NCI-H1694 (cell line): ENCODE measurements around the gene WEE2.

Experiments used
- DNase-seq: peaks from one replicate; lab custom pipeline; 2025; lab: John Stamatoyannopoulos, UW

Gene WEE2

DNA sequence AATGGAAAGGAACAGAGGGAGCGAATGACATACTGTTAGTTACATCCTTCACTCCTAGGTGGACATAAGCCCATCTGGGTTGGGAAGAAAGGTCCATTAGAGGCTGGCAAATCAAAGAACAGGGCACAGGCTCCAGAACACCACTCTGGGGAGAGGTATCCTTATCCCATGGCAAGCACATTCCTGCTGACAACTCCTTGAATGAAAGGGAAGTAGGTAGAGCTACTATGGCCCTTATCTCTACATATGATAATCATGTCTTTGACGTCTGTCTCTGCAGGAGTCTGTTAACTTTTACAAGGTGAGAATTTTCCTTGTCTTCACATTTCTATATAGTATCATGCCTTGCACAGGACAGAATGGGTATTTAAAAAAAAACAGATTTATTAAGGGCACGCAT lies 16.6 kb upstream of the WEE2 start:
- DNase-seq = no peak

DNA sequence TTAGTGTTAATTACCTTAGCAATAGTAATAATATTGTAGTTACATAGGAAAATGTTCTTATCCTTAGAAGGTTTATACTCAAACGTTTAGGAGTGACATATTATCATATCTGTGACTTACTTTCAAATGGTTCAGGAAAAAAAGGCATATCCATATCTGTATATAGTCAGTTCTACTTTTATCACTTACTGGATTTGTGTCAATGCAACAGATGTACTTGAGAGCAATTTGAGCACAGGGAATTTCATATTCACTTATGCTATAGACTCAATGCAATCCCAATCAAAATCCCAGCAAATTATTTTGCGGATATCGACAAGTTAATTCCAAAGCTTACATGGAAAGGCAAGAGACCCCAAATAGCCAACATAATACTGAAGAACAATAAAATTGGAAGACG lies 16.2 kb upstream of the WEE2 start:
- no peak for DNase-seq

DNA sequence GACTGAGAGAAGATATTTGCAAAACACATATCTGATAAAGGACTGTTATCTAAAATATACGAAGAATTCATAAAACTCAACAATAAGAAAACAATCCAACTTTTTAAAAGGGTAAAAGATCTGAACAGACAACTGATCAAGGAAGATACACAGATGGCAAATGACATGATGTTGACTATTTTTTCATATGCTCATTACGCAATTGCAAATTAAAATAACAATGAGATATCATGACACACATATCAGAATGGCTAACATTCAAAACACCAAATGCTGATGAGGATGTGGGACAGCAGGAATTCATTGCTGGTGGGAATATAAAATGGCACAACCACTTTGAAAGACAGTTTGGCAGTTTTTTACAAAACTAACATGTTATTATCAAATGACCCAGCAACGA lies 15.1 kb upstream of the WEE2 start:
- DNase-seq = no peak

DNA sequence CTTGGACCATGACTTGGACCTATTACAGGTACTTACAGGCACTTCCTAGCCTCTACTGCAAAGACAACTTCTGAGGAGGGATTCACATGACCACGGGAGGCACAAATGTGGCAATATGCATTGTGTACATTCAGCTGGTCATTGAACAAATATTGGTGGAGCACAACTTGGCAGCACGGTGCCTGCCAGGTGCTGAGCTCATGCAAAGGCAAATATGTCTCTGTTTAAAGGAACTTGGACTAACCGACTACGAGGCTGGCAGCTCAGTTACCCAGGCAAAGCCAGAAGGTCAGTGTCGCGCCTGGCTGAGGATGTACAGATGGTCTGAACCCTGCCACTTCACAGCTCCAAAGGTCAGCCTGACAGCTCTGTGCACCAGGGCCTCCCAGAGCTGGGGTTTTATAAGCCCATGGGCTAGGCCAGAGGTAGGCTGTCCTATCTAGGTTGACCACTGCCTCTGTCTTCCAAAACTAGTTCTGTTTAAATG lies 12.3 kb upstream of the WEE2 start:
- no peak for DNase-seq

DNA sequence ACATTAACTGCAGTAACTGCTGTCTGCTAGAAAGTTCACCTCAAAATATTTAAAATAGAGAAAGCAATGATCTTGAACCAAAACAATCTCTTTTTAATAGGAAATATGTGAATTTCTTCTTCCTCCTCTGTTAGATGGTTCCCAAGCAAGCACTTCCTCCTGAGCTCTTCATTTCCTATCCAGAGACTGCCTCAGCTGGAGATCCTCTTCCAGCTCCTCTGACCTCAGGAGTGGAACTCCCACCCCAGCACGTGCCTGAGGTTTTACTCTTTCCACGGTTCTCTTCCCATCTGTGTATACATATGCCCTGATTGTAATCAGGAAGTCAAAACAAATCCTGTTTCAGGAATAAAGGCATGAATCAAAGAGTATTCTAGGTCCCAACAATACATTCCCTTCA lies 11.8 kb upstream of the WEE2 start:
- no peak for DNase-seq

DNA sequence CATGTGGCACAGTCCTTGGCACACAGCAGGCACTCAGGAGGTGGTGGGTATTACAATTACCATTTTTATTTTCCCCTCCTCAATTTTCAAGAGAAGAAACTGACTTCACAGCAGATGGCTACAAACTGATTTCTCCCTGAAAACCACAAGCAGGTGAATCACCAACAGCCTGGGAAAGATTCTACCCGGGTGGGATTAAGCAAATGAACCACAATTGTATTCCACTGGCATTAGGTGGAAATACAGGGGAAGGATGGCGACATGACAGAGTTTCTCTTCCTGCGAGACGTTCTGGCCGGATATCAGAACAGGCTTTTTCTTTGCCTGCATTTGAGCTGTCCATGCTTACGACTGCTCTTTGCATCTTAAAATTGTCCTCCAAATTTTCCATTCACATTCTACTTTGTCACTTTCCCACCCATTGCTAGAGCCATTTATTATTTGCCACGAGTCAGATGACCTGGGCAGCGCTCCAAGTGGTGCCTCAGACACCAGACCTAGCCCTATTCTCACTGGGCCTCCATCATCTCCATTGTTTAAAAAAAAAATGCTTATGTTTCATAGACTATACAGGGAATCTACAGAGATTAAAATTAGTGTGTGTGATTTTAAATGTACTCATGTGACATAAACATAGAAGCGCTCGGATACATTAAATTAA lies 10.8 kb upstream of the WEE2 start:
- DNase-seq = no peak

DNA sequence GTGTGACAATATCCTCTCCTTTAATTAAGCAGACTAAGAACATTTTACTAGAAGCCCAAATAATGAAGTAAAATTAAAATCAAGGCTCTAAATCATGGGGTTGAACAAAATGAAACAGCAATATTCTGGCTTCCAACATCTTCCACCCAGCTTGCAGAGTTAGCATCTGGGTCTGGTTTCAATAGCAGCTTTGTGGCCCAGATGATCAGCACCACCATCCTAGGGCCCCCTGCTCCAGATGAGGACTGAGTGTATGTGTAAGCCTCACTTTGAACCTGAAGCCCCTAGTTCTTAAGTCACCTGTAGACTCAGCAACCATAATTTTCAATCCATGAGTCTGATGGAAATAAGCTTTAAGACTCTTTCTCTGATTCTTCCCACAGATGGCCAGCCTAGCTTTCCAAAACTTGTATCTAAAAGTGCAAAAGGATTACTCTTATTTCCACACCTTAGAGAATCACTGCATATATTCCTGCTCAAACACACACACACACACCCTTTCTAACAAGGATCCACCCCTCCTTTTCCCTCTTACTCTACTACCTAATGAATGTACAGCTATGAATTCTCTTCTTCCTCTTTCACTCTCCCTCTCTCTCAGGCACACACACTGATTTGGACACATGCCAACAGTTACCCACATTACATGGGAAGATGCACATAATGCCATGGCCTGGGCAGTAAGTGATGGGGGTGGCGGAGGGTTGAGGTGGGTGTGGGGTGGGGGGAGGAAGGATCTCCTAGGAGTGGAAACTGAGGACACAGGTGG lies 9.7 kb upstream of the WEE2 start:
- no peak for DNase-seq

DNA sequence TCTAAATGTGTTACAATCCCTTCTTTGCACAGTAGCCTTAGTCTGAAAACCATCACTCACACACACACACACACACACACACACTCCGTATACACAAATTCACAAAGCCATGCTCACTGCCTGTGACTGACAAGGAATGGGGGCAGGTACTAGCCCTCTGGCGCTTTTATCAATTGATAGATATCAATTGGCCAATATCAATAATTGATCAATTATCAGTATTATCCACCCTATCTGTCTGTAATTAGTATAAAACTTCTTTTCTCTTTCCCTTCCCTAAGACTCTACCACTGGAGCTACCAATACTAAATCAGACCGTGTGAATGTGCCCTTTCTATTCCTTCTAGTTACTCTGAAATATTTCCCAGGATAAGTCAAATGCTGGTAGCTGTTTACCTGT lies 8.3 kb upstream of the WEE2 start:
- no peak for DNase-seq

DNA sequence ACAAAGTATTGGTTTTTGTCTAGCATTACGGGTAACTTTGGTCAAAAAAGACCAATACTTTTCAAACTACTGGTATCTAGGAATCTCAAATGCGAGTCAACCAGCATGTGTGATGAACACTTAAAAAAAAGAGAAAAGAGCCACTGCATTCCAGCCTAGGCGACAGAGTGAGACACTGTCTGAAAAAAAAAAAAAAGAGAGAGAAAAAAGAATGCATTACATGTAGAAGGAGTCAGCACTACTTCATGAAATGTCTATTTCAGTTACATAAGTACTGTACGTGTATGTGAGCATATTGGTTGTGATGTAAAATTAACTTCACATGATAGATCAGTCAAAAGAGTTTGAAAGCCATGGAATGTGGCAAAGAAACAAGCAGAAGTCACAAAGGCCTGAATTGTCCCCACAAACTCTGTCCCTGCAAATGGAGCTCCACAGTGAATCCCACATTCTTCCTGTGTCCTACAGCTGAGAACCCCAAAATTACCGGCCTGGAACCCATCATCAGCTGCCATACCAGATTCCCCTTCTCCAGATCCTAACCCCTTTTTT lies 7.8 kb upstream of the WEE2 start:
- no peak for DNase-seq

DNA sequence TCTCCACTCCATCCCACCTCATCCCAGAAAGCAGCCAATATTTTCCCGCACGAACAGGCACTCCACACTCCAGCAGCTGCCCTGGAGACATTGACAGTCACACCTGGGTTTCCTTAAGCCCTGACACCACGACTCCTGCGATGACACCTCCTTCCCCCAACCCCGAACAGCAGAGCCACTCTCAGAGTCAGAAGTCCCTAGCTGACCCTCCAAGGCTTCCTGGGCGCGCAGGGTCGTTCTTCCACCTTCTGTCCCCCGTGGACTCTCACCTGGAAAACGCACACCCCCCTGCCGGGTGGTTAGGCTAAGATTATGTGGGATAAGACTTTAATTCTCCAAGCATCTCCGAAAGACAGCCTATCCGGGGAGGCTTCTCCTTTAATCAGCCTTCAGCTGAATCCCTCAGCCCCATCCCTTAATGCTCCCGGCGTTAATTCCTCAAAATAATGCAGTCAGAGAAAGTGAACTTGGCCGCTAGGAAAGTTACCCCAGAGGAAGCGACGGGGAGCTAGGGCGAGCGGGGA lies 7.2 kb upstream of the WEE2 start:
- DNase-seq = no peak

DNA sequence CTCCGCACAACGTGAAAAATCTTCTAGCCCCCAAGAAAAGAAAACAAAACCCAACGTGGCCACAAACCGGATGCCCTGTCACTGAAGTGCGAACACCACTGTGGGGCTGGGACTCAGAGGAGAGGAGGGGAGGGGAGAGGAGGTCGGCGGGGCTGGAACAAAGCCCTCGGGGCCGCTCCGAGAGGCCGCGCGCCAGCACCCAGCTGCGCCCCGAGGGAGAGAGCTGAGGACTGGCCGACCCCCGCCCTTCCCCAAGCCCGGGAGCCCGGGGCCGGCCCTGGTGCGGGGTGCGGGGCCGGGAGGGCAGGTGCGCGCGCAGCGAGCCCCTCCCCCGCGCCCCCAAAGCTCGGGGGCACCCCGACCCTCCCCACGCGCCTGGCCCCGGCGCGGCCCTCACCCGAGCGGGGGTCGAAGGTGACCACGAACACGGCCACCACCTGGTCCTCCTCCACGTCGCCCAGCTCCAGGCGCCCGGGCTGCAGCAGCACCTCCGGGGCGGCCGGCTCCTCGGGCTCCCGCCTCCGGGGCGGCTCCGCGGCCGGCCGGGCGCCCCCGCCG lies 6.6 kb upstream of the WEE2 start:
- no peak for DNase-seq

DNA sequence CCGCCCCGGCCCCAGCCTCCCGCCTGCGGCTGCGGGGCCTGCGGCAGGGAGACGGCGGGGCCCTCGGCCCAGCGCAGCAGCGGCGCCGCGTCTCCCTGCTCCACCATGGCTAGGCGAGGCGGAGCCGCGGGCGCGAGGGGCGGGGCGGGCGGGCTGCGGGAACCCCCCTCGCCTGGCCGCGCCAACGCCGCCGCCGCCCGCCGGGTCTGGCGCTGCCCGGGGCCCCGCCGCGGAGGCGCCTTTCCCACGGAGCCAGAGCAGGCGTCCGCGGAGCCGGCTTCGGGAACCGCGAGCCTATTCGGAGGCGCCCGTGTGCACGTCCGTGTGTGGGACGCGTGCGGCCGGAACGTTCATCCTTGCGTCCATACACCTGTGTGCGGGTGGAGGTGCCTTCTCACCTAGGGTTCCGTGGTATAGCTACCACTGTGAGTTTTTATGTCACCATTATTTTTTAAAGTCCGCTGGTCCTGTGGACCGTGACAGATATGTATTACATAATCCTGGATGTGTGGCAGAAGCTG lies 6.0 kb upstream of the WEE2 start, which contains the start of gene DENND11:
Gene DENND11 (minus strand): TSS at position 120 of the 521 bp plus-strand sequence. CDS start 13 bp downstream, at position 107.
- DNase-seq = no peak

DNA sequence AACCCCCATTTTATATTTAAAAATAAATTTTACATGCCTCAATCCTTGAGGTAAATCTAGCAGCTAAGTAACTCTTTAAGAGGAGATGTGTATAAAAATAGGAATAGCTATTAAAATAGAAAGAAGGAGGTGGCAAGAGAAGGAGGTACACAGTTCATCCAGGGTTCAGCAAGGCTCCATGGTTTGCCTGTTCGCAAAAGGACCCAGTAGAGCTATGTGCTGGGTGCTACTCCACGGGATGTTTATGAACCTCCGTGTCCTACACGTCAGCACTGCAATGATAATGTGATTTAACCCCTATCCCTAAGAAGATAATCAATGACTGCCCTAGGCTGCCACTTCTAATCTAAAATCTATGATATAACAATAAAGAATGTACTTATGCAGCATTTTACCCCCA lies 5.3 kb upstream of the WEE2 start:
- DNase-seq = no peak

DNA sequence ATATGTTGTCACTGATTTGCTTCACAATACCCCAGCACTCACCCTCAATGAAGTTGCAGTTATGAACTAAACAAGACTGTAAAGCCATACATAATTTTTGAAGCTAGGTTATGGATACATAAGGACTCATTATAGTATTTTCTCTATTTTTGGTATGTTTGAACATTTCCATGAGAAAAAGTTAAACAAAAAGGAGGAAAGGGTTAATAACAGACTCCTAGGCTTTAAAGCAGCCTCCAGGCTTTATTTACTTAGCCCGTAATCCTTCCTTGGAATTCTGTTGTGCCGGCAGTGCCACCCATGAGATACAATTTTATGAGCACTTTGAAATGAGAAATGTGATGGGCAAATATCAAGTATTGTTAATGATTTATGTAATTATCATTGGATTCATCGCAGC lies 4.0 kb upstream of the WEE2 start:
- no peak for DNase-seq

DNA sequence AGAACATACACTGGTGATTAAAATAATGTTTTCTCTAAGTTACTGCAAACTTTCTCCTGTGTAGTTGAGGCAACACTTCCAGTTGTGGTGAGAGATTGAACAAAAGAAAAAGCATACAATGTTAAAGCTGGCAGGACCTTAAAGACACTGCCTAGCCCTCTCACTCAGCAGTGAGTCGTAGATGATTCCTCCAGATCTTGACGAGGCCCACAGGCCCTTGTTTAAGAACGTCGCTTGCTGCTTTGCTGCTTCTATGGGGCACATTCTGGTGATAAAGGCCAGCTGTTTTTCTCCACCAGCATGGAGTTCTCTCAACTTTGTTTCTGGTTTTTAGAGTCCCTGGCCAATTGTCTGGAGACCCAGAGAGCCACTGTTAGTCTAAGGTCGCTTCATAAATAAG lies 3.4 kb upstream of the WEE2 start:
- DNase-seq = no peak

DNA sequence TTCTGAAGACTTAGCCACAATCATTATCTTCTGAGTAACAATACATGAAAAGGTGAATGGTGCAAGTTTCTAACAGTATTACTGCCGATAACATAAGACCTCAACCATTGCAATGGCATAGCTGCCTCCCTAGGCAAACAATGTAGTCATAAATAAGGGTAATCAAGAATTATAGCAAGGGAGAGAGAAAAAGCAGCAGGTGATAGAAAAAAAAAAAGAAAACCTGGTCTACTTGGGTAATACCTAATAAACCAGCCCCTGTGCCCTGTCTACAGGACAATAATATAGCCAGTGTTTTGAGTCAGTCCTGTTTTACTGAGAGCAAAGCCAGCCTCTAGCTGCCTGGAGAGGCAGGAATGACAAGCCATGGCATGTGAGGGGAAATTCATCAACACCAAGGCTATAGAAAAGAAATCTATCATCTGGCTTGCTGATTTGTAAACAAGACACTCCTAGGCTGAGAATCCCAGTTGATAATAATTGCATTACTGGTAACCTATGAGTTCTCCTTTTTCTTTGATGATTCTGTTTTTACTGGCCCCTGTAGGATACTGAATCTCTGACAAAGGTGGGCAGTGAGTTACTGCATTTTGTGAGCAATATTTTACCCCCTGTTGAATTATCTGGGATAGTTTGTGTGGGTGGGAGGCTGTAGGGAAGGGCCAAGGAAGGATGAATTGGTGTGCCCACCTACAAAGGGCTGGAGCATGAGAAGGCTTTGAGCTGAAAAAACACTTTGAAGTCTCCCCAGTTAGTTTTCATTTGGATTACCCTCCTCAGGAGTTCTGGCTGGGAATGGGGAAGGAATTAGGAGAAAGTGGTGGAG lies 1.7 kb upstream of the WEE2 start:
- DNase-seq = no peak

DNA sequence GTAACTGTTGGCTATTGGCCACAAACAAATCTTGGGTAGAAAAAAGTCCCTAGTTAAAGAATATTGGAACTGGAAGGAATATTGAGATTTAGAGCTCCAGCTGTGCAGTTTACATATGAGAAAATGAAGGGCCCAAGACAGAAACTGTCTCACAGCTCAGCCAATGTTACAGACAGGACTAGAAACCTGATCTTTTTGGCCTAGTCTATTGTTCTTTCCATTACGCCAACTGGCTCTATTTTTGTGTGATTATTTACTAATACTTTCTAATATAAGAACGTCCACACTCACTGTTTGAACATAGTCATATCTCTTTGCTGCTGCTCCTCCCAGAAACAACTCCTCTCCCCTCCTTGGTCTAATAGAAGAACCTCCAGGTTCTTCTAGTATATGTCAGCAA lies 1.2 kb downstream of the WEE2 start:
- no peak for DNase-seq

DNA sequence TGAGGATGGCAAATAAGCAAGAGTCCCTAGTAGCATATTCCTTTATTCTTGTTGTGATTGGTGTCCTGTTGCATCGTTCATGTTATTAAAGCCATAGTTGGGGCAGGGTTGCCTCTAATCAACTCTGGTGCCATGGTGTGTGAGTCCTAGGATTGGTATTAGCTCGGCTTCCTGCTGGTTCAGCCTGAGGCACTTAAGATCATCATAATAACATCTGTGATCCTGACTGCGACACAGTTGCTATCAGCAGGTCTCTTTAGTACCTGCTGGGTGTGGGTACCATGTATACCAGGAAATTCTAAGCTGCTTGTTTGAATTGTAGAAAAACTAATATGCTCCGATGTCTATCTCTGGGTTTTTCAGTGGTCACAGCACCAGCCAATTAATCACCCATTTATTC lies 1.6 kb downstream of the WEE2 start:
- DNase-seq = no peak

DNA sequence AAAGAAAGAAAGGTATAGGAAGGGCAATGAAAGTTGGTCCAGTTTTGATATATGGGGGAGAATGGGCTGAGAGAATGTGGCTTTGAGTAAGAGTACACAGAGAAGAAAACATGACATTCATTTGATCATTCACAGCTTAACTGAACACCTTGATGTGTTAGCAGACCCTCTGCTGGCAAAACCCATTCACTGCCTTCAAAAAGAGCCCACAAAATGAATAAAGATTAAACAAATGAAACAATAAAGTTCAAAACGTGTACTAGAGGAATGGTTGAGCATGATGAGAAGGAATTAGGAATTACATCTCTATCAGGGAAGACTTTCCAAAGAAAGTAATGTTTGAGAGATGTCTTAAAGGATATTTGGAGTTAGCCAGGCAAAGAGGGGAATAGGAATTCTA lies 2.1 kb downstream of the WEE2 start:
- no peak for DNase-seq

DNA sequence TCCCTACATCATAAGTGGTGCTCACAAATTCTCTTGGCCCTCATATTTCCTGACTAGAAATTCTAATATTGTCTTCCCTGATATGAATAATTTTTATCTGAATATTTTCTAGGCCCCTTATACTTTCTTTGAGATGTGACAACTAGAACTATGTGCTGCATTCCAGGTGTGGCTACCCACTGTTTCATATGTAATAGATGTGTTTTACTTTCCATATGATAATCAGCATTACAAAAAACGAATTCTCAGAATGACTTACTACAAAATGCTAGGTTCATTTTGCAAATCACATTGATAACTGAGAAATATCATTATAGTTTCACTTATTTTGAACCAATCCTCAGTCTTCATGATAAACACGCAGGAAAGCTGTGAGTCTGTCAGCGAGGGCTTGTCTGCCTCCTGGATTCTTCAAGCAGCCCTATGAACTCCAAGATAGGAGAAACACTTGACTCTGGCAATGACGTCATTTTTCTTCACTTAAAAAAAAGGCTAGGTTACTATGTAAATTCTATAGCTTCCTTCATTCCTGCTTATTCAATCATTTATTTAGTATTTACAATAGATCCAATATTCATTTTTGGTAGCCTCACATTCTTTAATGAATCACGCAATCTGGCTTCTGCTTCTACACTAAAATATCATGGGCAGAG lies 4.6 kb downstream of the WEE2 start:
- no peak for DNase-seq

DNA sequence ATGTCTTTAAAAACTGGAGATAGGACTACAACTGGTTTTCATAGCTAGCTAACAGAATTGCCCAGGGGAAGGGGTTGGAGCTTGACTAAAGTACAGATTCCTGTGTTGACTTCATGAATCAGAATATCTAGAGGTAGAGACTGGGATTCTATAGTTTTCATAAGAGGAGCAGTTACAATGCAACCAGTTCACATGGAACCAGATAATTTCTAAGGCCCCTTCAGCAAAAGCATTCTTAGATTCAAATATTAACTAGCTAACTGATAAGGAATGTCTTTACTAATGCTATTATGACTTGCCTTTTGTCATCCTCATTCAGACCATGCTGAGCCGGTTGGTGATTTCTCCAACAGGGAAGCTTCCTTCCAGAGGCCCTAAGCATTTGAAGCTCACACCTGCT lies 5.7 kb downstream of the WEE2 start:
- DNase-seq = no peak
